HG03064 (cell line): ENCODE measurements around the gene IPO13.
A peak's percentile ranks its signal among the peaks of the same experiment; 100 is the strongest.

Source experiments
- ATAC-seq: cut with Tn5 transposase; IDR thresholded peaks from one replicate; pipeline ENCODE4 v1.9.1; 2021; ENCODE audit warnings: low read depth; ENCODE audit not compliant: unreplicated experiment

Gene IPO13

DNA sequence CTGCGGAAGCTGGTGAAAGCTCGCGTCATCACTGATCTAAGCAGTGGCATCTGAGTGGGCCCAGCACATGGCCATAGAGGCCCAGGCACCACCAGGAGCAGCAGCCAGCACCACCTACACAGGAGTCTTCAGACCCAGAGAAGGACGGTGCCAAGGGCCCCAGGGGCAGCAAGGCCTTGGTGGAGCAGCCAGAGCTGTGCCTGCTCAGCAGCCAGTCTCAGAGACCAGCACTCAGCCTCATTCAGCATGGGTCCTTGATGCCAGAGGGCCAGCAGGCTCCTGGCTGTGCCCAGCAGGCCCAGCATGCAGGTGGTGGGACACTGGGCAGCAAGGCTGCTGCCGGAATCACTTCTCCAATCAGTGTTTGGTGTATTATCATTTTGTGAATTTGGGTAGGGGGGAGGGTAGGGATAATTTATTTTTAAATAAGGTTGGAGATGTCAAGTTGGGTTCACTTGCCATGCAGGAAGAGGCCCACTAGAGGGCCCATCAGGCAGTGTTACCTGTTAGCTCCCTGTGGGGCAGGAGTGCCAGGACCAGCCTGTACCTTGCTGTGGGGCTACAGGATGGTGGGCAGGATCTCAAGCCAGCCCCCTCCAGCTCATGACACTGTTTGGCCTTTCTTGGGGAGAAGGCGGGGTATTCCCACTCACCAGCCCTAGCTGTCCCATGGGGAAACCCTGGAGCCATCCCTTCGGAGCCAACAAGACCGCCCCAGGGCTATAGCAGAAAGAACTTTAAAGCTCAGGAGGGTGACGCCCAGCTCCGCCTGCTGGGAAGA lies 16.4 kb upstream of the IPO13 start:
- ATAC-seq: no peak

DNA sequence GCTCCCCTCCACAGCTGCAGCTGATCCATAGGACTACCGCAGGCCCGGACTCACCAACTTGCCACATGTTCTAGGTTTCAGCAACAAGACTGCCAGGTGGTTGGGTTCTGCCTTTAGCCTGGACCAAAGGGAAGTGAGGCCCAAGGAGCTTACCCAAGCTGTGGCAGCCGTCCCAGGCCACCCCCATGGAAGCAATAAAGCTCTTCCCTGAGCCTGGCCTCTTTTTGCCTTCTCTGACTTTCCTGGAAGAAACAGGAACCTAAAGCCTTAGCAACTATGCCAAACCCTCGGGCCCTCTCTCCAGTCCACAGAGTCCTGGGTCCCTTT lies 15.8 kb upstream of the IPO13 start:
- no peak for ATAC-seq

DNA sequence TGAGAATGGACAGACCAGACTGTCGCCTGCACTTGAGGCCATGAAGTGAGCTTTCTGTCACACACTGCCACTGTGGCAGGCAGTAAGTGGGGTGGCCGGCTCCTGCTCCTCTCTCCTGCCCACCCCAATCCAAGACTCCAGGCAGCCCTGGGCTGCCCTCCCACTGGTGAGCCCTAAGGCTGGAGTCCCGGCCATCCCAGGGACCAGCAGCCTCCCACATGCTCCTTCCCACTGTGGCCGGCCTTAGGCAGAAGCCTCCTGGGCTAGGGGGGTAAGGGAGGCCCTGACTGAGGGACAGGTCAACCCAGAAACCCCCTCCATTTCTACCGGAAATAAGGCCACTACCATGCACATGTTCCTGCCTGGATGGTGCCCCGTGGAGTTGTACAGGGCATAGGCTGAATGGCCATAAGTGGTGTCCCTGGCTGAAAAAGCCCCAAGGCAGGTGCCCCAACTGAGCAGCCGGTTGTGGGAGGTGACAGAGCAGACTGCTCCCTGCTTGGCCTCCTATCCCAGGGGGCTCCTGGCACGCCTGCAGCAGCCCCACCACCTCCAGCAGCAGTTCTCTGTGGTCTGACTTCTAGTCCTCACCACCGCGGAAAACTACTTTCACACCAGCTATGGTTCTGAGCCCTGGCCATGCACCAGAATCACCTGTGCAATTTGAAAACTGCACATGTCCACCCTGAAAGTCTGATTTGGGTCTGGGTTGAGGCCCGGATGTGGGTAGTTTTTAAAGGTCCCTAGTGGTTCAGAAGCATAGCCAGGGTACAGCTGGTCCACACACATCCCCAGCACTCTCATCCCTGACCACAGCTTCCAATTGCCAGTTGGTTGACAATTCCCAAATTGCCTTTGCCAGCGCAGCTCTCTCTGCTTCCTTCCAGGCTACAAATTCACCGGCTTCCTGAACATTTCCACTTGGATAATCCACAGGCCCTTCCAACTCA lies 14.8 kb upstream of the IPO13 start:
- ATAC-seq: no peak

DNA sequence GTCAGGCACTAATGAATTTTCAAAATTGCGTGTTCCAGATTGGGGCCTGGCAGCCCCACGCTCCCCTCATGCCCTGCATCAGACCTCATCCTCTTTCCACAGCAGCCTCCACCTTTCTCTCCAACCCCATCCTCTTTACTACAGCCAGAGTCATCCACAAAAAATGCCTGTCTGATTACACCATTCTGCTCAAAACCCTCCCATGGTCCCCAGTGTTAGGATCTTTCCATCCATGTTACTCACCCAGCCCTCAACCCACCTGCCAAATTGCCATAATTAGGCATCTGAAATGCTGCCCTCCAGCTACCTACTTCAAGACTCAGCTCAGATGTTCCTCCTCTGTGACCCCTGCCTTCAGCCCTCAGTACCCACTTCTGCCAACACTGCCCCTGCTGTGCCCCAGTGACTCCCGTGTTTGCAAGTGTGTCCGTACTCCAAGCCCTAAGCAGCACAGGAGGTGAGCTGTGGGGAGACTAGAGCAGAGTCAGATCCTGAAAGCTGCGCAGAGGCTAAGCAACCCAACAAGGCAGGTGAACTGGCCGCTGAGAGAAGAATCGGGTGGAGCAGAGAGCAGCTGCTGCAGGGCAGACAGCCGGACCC lies 13.9 kb upstream of the IPO13 start:
- ATAC-seq: no peak

DNA sequence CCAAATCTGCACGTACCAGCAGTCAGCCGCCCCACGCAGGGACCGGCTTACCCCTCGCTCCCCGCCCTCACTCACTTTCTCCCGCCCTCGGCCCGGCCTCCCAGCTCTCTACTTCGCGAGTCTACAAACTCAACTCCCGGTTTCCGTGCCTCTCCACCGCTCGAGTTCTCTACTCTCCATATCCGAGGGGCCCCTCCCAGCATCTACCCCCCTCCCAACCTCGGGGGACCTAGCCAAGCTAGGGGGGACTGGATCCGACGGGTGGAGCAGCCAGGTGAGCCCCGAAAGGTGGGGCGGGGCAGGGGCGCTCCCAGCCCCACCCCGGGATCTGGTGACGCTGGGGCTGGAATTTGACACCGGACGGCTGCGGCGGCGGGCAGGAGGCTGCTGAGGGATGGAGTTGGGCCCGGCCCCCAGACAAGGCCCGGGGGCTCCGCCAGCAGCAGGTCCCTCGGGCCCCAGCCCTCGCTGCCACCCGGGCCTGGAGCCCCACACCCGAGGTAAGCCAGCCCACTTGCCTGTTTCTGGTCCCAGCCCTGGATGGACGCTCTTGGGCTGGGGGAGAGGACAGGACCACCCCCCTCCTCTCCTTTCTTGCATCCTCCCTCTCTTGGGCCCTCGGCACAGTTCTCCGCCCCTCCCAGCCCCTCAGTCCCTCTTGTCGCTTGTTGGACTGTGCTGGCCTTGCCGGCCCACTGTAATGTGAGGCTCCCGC lies 13.2 kb upstream of the IPO13 start, which contains the start of gene ARTN:
Gene ARTN, plus strand, starts transcription at position 416 of the 715 bp plus-strand sequence. CDS start 1,856 bp downstream, outside the sequence.
- no peak for ATAC-seq

DNA sequence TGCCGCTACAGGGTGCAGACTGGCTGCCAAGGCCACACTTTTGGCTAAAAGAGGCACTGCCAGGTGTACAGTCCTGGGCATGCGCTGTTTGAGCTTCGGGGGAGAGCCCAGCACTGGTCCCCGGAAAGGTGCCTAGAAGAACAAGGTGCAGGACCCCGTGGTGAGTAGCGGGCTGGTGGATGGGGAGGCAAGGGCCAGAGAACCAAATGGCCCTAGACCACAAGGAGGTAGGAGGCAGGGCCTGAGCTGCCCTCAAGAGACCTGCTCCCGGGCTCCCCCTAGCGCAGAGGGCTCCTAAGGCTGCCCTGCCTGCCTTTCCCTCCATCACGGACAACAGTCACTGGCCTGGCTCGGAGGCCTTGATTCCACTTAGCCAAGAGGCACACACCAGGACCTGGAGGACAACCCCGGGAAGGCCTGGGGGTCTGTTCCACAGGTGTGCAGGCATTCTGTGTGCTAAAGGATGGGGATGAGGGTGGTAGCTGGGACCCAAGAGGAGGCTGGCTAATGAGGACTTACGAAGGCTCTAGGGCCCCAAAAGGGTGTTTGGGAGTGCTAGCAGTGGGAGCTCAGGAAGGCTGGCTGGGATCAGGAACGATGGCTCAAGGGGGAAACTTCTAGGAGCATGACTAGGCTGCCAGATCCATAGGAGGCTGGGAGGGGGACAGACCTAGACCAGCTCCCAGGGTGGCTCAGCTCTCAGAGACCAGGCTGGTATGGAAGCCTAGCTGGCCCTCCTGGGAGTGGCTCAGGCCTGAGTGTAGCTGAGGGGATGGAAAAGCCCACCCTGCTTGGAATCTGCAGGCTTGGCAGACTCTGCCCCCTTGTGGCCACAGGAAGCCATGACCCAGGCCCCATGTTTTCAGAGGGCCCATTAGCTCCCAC lies 12.4 kb upstream of the IPO13 start:
- no peak for ATAC-seq

DNA sequence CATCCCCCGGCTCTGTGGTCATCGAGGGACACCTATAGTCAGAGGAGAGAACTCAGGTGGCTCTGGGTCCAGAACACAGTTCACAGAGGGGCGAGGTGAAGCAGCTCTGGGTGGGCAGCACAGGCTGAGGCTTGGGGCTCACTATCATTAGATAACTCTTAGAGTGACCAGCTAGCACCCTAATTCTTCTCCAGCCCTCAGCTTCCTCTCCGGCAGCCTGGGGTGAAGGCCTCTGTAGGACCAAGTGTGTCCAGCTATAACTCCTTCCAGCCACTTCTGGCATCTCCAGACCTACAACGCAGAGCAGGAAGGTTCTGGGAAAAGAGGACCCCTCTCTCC lies 11.8 kb upstream of the IPO13 start:
- ATAC-seq: no peak

DNA sequence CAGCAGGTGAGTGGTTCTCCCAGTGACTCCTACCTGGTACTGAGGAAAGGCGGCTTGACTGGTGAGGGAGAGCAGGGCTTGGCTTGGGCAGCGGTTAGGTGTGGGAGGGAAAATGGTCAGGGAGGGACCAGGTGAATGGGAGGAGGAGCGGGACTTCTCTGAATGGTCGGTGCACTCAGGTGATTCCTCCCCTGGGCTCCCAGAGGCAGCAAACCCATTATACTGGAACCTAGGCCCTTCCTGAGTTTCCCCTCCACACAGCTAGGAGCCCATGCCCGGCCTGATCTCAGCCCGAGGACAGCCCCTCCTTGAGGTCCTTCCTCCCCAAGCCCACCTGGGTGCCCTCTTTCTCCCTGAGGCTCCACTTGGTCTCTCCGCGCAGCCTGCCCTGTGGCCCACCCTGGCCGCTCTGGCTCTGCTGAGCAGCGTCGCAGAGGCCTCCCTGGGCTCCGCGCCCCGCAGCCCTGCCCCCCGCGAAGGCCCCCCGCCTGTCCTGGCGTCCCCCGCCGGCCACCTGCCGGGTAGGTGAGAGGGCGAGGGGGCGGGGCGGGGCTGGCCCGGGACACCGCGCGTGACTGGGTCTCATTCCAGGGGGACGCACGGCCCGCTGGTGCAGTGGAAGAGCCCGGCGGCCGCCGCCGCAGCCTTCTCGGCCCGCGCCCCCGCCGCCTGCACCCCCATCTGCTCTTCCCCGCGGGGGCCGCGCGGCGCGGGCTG lies 10.9 kb upstream of the IPO13 start:
- ATAC-seq: no peak

DNA sequence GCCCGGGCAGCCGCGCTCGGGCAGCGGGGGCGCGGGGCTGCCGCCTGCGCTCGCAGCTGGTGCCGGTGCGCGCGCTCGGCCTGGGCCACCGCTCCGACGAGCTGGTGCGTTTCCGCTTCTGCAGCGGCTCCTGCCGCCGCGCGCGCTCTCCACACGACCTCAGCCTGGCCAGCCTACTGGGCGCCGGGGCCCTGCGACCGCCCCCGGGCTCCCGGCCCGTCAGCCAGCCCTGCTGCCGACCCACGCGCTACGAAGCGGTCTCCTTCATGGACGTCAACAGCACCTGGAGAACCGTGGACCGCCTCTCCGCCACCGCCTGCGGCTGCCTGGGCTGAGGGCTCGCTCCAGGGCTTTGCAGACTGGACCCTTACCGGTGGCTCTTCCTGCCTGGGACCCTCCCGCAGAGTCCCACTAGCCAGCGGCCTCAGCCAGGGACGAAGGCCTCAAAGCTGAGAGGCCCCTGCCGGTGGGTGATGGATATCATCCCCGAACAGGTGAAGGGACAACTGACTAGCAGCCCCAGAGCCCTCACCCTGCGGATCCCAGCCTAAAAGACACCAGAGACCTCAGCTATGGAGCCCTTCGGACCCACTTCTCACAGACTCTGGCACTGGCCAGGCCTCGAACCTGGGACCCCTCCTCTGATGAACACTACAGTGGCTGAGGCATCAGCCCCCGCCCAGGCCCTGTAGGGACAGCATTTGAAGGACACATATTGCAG lies 10.2 kb upstream of the IPO13 start:
- no peak for ATAC-seq

DNA sequence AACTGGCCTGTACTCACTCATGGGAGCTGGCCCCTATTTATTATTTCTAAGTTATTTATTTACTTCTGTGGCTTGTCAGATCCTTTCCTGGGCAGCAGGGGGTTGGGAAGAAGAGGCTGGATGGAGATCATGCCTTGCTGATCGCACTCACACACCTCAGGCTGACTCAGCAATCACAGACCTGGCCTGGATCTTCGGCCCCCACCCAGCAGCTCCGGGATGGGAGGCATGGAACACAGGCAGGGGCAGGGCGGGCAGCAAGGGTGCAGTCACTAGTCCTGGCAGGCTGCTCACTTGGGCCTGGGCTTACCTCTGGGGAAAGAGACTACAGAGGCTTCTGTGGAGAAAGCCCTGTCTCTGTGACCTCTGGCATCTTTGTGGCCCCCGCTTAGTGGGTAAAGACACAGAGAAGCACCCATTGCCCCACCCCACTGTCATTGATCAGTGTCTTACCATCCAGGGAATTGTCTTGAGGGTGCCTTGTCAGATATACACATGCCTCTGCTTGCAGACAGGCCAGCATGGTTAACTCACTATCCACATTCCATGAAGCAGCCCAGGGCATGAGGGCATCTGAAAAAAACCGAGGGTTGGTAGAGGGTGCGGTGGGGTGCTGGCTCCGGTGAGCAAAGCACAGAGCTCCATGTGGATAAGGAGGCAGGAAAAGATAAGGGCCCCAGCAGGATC lies 9.4 kb upstream of the IPO13 start:
- ATAC-seq: no peak

DNA sequence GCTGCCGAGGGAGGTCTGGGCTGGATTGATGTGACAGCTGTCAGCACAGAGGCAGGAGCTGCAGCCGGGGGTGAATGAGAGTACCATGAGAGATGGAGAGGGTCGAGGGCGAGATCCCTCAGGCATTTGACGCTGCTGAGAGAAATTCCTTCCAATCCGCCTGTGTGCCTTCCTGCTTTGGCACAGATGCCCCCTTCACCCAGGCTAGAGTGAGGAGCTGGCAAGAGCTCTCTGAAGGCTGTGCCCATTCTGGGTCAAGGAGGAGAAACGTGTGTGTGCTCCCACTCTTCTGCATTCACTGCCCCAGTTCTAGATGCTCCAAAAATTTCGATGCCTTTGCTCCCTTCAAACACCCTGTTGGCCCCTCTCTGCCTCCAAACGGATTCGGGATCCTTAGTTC lies 8.4 kb upstream of the IPO13 start:
- ATAC-seq: no peak

DNA sequence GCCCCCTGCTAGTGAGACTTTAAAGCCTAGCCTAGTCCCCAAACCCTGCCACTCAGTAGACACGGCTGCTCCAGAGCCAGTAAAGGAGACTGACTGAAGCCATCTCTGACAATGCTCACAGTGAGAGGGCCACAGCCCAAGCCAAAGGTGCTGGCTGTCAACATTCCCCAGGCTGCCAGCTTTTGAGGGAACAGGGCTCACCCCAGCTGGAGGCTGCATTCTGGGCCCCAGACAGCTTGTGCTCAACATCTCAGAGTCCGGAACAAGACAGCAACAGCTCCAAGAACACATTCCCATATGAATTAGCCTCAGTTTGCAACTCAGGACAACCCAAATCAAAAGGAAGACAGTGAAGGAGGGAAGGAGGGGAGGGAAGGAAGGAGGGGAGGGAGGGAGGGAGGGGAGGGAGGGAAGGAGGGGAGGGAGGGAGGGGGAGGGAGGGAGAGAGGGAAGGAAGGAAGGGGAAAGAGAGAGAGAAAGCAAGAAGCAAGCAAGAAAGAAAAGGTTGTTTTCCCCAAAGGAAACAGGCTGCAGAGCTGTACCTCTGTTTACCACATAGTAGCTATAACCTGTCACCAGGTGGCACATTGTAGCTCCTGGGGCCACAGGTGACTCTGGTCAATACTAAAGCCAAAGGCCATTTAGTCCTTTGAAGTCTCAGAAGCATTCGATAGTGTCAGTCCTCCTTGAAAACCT lies 7.7 kb upstream of the IPO13 start:
- no peak for ATAC-seq

DNA sequence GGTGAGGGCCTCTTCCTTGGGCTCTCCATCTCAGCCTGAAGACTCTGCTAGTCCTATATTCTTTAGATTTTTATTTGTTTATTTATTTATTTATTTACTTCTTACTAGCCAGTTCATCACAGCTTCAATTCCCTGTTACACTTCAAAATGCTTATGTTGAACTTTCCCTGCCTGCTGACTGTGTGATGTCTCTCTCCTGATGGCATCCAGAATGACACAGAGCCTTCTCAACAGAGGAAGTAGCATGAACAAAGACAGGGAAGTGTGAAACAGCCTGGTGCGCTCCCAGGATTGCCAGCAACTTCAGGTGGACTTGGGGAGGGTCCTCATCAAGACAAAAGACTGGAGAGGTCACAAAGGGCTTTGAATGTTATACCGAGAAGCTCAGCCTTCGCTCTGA lies 4.3 kb upstream of the IPO13 start:
- no peak for ATAC-seq

DNA sequence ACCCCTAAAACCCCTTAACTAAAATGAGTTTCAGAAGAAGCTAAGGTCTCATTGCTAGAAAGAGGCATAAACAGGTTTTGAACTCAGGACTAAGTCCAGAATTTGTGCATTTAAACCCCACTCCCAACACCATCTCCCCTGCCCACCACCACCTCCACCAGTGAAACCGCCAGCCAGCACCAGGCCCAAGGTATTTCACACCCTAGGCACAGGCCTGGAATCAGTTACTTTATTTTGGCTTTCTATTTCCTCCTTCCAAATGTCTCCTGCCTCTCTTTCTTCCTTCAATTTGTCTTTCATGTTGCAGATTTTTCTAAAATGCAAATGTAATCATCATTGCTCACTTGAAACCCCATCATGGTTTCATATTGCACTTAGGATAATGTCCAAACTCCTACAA lies 1.9 kb upstream of the IPO13 start:
- no peak for ATAC-seq

DNA sequence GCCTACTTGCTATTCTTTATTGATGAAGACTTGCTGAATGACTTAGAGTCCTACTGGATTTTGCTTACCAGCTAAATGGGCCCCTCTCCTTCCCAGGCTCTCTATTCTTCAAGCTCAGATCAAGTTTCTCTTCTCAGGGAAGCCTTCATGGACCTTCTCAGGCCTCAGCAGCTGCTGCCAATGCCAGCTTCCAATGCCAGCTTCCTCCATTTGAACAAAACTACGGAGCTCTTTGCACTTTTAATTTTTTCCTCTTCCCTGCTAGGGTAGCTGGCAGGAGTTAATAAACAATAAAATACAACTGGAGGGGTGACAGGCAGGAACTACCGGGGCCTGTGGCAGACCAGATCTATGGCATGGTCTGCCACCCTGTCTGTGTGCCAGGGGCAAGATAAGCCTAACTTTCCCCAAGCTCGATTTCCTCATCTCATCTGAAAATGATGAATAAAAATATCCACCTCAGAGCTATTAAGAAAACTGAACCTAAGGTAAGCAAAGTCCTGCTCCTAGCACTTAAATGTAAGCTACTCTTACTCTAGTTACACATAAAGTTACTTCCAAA lies 995 bp upstream of the IPO13 start:
- no peak for ATAC-seq

DNA sequence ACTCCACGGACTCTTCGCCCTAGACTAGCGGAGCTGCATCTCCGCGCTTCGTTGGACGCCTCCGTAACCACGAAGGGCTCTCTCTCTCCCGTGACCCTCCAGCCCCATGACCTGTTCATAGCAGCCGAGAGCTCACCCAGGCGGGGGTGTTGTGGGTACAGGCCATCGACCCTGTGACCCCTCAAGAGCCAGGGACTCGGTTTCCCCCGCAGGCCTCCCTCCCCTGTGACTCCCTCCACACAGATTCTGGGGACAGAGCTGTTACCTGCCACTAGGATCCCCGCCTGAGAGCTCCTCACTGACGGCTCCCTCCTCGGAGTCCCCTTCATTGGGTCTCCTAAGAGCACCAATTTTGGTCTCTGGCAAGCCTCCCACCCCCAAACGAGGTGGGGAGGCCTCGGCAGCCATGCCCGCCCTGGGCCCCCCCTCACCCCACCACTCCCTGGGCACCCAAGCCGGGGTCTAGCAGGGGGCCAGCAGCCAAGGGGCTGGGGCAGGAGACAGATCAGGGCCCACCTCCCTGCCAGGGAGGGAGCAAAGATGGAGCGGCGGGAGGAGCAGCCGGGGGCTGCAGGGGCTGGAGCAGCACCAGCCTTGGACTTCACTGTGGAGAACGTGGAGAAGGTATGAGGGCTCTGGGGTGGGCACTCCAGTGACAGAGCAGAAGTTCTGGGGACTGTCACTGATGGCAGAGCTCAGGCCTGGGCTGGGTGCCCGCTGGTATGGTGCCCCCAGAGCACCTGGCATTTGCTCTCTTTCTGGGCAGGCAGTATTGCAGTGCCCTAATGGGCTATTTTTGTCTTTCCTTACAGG lies 517 bp downstream of the IPO13 start:
- peak; percentile 0 for ATAC-seq
